Lower leg skin (tissue), 4 donors: ENCODE measurements around the gene LDHA. TPM values are rescaled to one million over a fixed set of nuclear protein-coding genes. Genes with fewer than 3 reads are reported as not detected.
"Not testable (repeated sequence)": the region's sequence is repeated elsewhere in the genome, so short reads cannot be mapped to it uniquely, and the experiment has no call there.

Source experiments
- DNase-seq, 2 donors: peaks; one replicate each; pipeline ENCODE4 v3.0.0-alpha.2; 2019; ENCODE audit warnings: low spot score in 2 of 2
- H3K4me3 ChIP-seq: fragments of 200-600 bp; sonication (generic); 2 replicates; pipeline ENCODE4 v1.5.1; 2017; ENCODE audit warnings: mild to moderate bottlenecking, low read depth; ENCODE audit not compliant: poor library complexity, severe bottlenecking
- POLR2A ChIP-seq, 2 donors: fragments of 450-650 bp; IDR thresholded peaks; one replicate each; pipeline ENCODE4 v1.6.1; 2016 to 2017; ENCODE audit warnings: antibody characterized with exemption in 2 of 2, mild to moderate bottlenecking in 1 of 2, moderate library complexity in 1 of 2
- WGBS, 2 donors: methylation state at CpG; one replicate each; pipeline ENCODE4 v1.1.5; 2018; 5-methylcytosine and 5-hydroxymethylcytosine counted together
- intact Hi-C: fragments of 100-400 bp; cut with DNase I; formaldehyde crosslinking; loops from one replicate; pipeline ENCODE4 v1.15.0; 2023; ENCODE audit warnings: low total_unique reads
- total RNA-seq, 4 donors: library from RNA; depleted of rRNA; stranded (reverse); fragments of >200 nt; gene quantifications; one replicate each; pipeline ENCODE4 v1.1.0, GENCODE V29; 2016
- TF ChIP-seq, protein P1 (sequence below), 3 donors: fragments of 450-650 bp; IDR thresholded peaks; one replicate each; pipeline ENCODE4 v1.5.1; 2016; ENCODE audit warnings: antibody characterized with exemption in 3 of 3, mild to moderate bottlenecking in 3 of 3, moderate library complexity in 2 of 3

Gene LDHA
- total RNA-seq, 4 donors from 2014 or later = 488 to 761 (median 562) TPM

DNA sequence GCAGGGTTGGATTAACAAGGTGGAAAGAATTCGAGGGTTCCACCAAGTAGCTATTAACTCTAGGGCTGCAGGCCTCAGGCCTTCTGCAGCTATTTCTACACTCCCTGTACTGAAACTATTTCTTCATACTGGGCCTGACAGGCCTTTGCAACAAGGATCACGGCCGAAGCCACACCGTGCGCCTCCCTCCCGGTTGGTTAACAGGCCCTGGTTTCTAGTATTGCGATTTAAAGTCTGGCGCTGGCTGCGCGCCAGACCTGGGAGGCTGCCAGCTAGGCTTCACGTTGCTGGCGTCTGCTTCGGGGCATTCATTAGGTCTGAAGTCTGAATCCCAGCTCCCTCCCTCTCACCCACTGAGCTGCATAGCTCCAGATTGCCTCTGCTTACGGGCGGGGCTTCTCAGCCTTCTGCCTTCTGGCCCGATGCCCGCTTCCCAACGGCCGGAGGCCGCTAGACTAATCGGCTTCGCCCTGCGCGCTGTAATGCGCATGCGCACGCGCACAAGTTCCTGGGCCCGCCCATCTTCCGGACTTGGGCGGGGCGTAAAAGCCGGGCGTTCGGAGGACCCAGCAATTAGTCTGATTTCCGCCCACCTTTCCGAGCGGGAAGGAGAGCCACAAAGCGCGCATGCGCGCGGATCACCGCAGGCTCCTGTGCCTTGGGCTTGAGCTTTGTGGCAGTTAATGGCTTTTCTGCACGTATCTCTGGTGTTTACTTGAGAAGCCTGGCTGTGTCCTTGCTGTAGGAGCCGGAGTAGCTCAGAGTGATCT, 1.6 kb downstream of the LDHA start:
- DNase-seq = peak; percentile 98 to 99
- 0 to 1% methylated on average over 43 to 46 of the region's 46 CpGs for WGBS, 2 donors
- TF ChIP-seq, protein P1, sequence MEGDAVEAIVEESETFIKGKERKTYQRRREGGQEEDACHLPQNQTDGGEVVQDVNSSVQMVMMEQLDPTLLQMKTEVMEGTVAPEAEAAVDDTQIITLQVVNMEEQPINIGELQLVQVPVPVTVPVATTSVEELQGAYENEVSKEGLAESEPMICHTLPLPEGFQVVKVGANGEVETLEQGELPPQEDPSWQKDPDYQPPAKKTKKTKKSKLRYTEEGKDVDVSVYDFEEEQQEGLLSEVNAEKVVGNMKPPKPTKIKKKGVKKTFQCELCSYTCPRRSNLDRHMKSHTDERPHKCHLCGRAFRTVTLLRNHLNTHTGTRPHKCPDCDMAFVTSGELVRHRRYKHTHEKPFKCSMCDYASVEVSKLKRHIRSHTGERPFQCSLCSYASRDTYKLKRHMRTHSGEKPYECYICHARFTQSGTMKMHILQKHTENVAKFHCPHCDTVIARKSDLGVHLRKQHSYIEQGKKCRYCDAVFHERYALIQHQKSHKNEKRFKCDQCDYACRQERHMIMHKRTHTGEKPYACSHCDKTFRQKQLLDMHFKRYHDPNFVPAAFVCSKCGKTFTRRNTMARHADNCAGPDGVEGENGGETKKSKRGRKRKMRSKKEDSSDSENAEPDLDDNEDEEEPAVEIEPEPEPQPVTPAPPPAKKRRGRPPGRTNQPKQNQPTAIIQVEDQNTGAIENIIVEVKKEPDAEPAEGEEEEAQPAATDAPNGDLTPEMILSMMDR (IDR thresholded peaks at IDR 0.05) = no peak
- no peak for TF ChIP-seq POLR2A (IDR thresholded peaks at IDR 0.05)
- intact Hi-C loops = loop anchor here (10.0 kb wide), 1 partner anchor 71 kb away; the partner anchor contains the start of genes GTF2H1 and HPS5
- peak overlapping the region; percentile 96 for H3K4me3 ChIP-seq

DNA sequence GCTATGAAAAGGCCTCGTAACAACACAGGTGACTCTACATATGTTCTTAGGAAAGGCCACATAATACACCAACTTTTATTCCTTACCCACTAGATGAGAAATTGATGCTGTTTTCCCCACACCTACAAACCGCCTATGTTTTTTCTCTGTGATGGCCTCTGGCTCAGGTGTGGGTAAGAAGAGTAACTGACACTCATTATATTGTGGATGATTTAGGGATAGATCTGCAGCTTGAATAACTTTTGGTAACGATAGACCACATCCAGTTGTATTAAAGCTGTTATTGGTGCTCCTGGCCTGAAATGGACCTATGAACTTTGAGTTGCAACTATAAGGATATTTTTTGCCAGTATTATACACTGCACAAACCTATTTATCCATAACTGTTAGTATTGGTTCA, 3.6 kb downstream of the LDHA start:
- no peak for TF ChIP-seq POLR2A (IDR thresholded peaks at IDR 0.05)
- TF ChIP-seq, protein P1 (IDR thresholded peaks at IDR 0.05) = no peak
- H3K4me3 ChIP-seq = no peak overlapping the region
- 87 to 90% methylated on average over 3 of the region's 3 CpGs for WGBS, 2 donors
- intact Hi-C loops = loop anchor here (10.0 kb wide), 1 partner anchor 73 kb away; the partner anchor contains the start of genes GTF2H1 and HPS5
- no peak for DNase-seq

GRCh38 chr11:18401077-18401476, 6.7 kb downstream of the LDHA start:
- intact Hi-C loops = not testable (repeated sequence)

DNA sequence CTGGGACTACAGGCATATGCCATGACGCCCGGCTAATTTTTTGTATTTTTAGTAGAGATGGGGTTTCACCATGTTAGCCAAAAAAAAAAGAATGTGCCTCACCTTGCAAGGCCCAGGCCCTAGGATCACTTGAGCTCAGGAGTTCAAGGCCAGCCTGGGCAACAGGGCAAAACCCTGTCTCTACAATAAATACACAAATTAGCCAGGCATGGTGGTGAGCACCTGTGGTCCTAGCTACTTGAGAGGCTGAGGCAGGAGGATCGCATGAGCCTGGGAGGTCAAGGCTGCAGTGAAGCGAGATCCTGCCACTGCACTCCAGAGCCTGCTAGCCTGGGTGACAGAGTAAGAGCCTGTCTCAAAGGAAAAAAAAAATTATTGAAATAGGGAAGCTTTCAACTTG, 9.7 kb downstream of the LDHA start:
- intact Hi-C loops = no loop called here

More at GRCh38 chr11:18401077-18401476, 6.7 kb downstream of the LDHA start:
- not testable (repeated sequence) for H3K4me3 ChIP-seq, DNase-seq
- WGBS, 2 donors = 95% methylated on average over 9 of the region's 9 CpGs

GRCh38 chr11:18407400-18407799, 13.0 kb downstream of the LDHA start:
- 36 to 37% methylated on average over 3 of the region's 3 CpGs for WGBS, 2 donors
- DNase-seq, H3K4me3 ChIP-seq, intact Hi-C loops: not testable (repeated sequence)

More for the DNA sequence above, 9.7 kb downstream of the LDHA start:
- no peak for TF ChIP-seq POLR2A (IDR thresholded peaks at IDR 0.05)
- TF ChIP-seq, protein P1 (IDR thresholded peaks at IDR 0.05) = no peak
- 93 to 94% methylated on average over 4 of the region's 4 CpGs for WGBS, 2 donors
- DNase-seq = no peak
- H3K4me3 ChIP-seq = no peak overlapping the region

- intact Hi-C loops = no loop called here
- H3K4me3 ChIP-seq = no peak overlapping the region
- no peak for TF ChIP-seq POLR2A (IDR thresholded peaks at IDR 0.05)
- TF ChIP-seq, protein P1 (IDR thresholded peaks at IDR 0.05) = no peak
- DNase-seq = no peak
- 88% methylated on average over 9 of the region's 9 CpGs for WGBS, 2 donors
Measured at GRCh38 chr11:18408558-18409291, 14.4 kb downstream of the LDHA start.
